NCI-H187 (cell line): ENCODE measurements around the gene MEGF6.

Experiments used
- DNase-seq, 2 experiments: peaks; one replicate each; lab custom pipeline; 2025; lab: John Stamatoyannopoulos, UW

Gene MEGF6

GRCh38 chr1:3469104-3469848, 142.0 kb downstream of the MEGF6 start:
- DNase-seq: no peak

GRCh38 chr1:3468236-3469103, 142.8 kb downstream of the MEGF6 start:
- no peak for DNase-seq

- DNase-seq: no peak
Measured at GRCh38 chr1:3467096-3468036, 143.9 kb downstream of the MEGF6 start.

- DNase-seq: no peak
Measured at GRCh38 chr1:3466366-3467075, 144.8 kb downstream of the MEGF6 start.

GRCh38 chr1:3465935-3466321, 145.4 kb downstream of the MEGF6 start:
- no peak for DNase-seq

- DNase-seq: no peak
Measured at GRCh38 chr1:3465091-3465934, 146.0 kb downstream of the MEGF6 start.

- DNase-seq: no peak
Measured at GRCh38 chr1:3464649-3465025, 146.7 kb downstream of the MEGF6 start.

GRCh38 chr1:3463891-3464648, 147.2 kb downstream of the MEGF6 start:
- no peak for DNase-seq

GRCh38 chr1:3463408-3463863, 147.9 kb downstream of the MEGF6 start:
- no peak for DNase-seq

- no peak for DNase-seq
Measured at GRCh38 chr1:3463013-3463385, 148.3 kb downstream of the MEGF6 start.

- DNase-seq: no peak
Measured at GRCh38 chr1:3462356-3463012, 148.8 kb downstream of the MEGF6 start.

- DNase-seq: no peak
Measured at GRCh38 chr1:3461934-3462275, 149.4 kb downstream of the MEGF6 start.

- DNase-seq: no peak
Measured at GRCh38 chr1:3461238-3461933, 149.9 kb downstream of the MEGF6 start.

- DNase-seq: no peak
Measured at GRCh38 chr1:3460672-3461131, 150.6 kb downstream of the MEGF6 start.

- DNase-seq: no peak
Measured at GRCh38 chr1:3459940-3460671, 151.2 kb downstream of the MEGF6 start.

- DNase-seq: no peak
Measured at GRCh38 chr1:3459051-3459908, 152.0 kb downstream of the MEGF6 start.
